ENCODE results near the gene CTRL.

- TF ChIP-seq RAD21 (IDR thresholded peaks at IDR 0.05; ENCODE audit: low read depth) (no peak), TEAD4 (IDR thresholded peaks at IDR 0.05) (no peak), TCF12 (IDR thresholded peaks at IDR 0.05; ENCODE audit: low read depth) (no peak), EP300 (IDR thresholded peaks at IDR 0.05; ENCODE audit: borderline replicate concordance) (no peak)
These were observed 46.0 kb upstream of the CTRL start for GRCh38 chr16:67977469-67978227.
